Kidney capillary endothelial cell (primary cell): ENCODE measurements around the gene USP9X.
"Not testable (repeated sequence)": the region's sequence is repeated elsewhere in the genome, so short reads cannot be mapped to it uniquely, and the experiment has no call there.

ENCODE experiments used
- DNase-seq: peaks from one replicate; pipeline ENCODE4 v3.0.0-alpha.2; 2018; ENCODE audit warnings: low spot score

Gene USP9X

GRCh38 chrX:41122664-41123257 is 37.5 kb downstream of the USP9X start:
- no peak for DNase-seq

GRCh38 chrX:41127477-41128192 is 42.4 kb downstream of the USP9X start:
- DNase-seq: no peak

GRCh38 chrX:41128955-41129354 is 43.7 kb downstream of the USP9X start:
- no peak for DNase-seq

- no peak for DNase-seq
Observed at GRCh38 chrX:41131766-41132165, 46.5 kb downstream of the USP9X start.

GRCh38 chrX:41133551-41133950 is 48.3 kb downstream of the USP9X start:
- no peak for DNase-seq

- peak; percentile 11 for DNase-seq
Observed at GRCh38 chrX:41137589-41137988, 52.3 kb downstream of the USP9X start.

- no peak for DNase-seq
Observed at GRCh38 chrX:41142130-41142910, 57.1 kb downstream of the USP9X start.

- no peak for DNase-seq
Observed at GRCh38 chrX:41144873-41145272, 59.6 kb downstream of the USP9X start.

- no peak for DNase-seq
Observed at GRCh38 chrX:41145920-41146608, 60.8 kb downstream of the USP9X start.

- no peak for DNase-seq
Observed at GRCh38 chrX:41148553-41148952, 63.3 kb downstream of the USP9X start.

GRCh38 chrX:41150043-41150442 is 64.8 kb downstream of the USP9X start:
- no peak for DNase-seq

GRCh38 chrX:41151726-41152125 is 66.5 kb downstream of the USP9X start:
- DNase-seq: not testable (repeated sequence)

GRCh38 chrX:41152221-41152620 is 67.0 kb downstream of the USP9X start:
- no peak for DNase-seq

GRCh38 chrX:41153448-41153847 is 68.2 kb downstream of the USP9X start:
- no peak for DNase-seq

- DNase-seq: no peak
Observed at GRCh38 chrX:41153957-41154356, 68.7 kb downstream of the USP9X start.

- no peak for DNase-seq
Observed at GRCh38 chrX:41164449-41164848, 79.2 kb downstream of the USP9X start.

GRCh38 chrX:41167888-41168287 is 82.6 kb downstream of the USP9X start:
- peak; percentile 5 for DNase-seq

- no peak for DNase-seq
Observed at GRCh38 chrX:41176263-41176662, 91.0 kb downstream of the USP9X start.

GRCh38 chrX:41177297-41177696 is 92.1 kb downstream of the USP9X start:
- no peak for DNase-seq

- no peak for DNase-seq
Observed at GRCh38 chrX:41178201-41178600, 93.0 kb downstream of the USP9X start.

- peak; percentile 50 for DNase-seq
Observed at GRCh38 chrX:41180194-41180908, 95.1 kb downstream of the USP9X start.

- DNase-seq: no peak
Observed at GRCh38 chrX:41184312-41184711, 99.1 kb downstream of the USP9X start.
